Neural progenitor cell (in vitro differentiated cells): Measurements from ENCODE around the gene ANGPTL2. TPM values are rescaled to one million over a fixed set of nuclear protein-coding genes. Genes with fewer than 3 reads are reported as not detected.

Source experiments
- DNase-seq: peaks from one replicate; pipeline ENCODE4 v3.0.0-alpha.2; 2016; ENCODE audit warnings: low spot score
- H2AFZ ChIP-seq: fragments of 200-600 bp; sonication (generic); replicated peaks from 2 replicates; pipeline ENCODE4 v1.6.1; 2016; ENCODE audit warnings: antibody characterized with exemption
- H3F3A ChIP-seq: fragments of 200-600 bp; sonication (generic); 2 replicates; pipeline ENCODE4 v1.6.1; 2016; ENCODE audit warnings: antibody characterized with exemption, low read depth
- H3K27ac ChIP-seq: fragments of 200-600 bp; sonication (generic); 2 replicates; pipeline ENCODE4 v1.5.1; 2016; ENCODE audit warnings: mild to moderate bottlenecking
- H3K27me3 ChIP-seq: fragments of 200-600 bp; sonication (generic); 2 replicates; pipeline ENCODE4 v1.6.1; 2016; ENCODE audit warnings: mild to moderate bottlenecking, moderate library complexity
- H3K36me3 ChIP-seq: fragments of 200-600 bp; sonication (generic); 2 replicates; pipeline ENCODE4 v1.5.1; 2016
- H3K4me1 ChIP-seq: fragments of 200-600 bp; sonication (generic); 2 replicates; pipeline ENCODE4 v1.6.1; 2016; ENCODE audit warnings: mixed run types
- H3K4me2 ChIP-seq: fragments of 200-600 bp; sonication (generic); 2 replicates; pipeline ENCODE4 v1.6.1; 2016
- H3K4me3 ChIP-seq: fragments of 200-600 bp; sonication (generic); 2 replicates; pipeline ENCODE4 v1.5.1; 2016
- H3K79me2 ChIP-seq: fragments of 200-600 bp; sonication (generic); 2 replicates; pipeline ENCODE4 v1.6.1; 2016; ENCODE audit warnings: low read depth
- H3K9ac ChIP-seq: fragments of 200-600 bp; sonication (generic); 2 replicates; pipeline ENCODE4 v1.6.1; 2016
- H3K9me3 ChIP-seq: fragments of 200-600 bp; sonication (generic); 2 replicates; pipeline ENCODE4 v1.5.1; 2016; ENCODE audit warnings: low read depth
- H4K20me1 ChIP-seq: fragments of 200-600 bp; sonication (generic); 2 replicates; pipeline ENCODE4 v1.6.1; 2016; ENCODE audit warnings: low read depth
- H3K27ac Mint-ChIP-seq: 3 replicates; pipeline ENCODE4 v1.8.0; 2021; ENCODE audit warnings: mixed read lengths
- H3K27me3 Mint-ChIP-seq: 2 replicates; pipeline ENCODE4 v1.8.0; 2022; ENCODE audit warnings: low read depth, mild to moderate bottlenecking, inconsistent platforms, moderate library complexity, mixed read lengths; ENCODE audit not compliant: insufficient read depth
- H3K36me3 Mint-ChIP-seq: 3 replicates; pipeline ENCODE4 v1.8.0; 2021; ENCODE audit warnings: mixed read lengths
- H3K4me1 Mint-ChIP-seq: 3 replicates; pipeline ENCODE4 v1.8.0; 2021; ENCODE audit warnings: mixed read lengths
- H3K4me3 Mint-ChIP-seq: 3 replicates; pipeline ENCODE4 v1.8.0; 2021; ENCODE audit warnings: mild to moderate bottlenecking, moderate library complexity, mixed read lengths
- H3K9me3 Mint-ChIP-seq: 3 replicates; pipeline ENCODE4 v1.8.0; 2020; ENCODE audit warnings: mixed read lengths
- CTCF ChIP-seq: fragments of 200-600 bp; sonication (generic); IDR thresholded peaks from 2 replicates; pipeline ENCODE4 v1.5.1; 2017; ENCODE audit warnings: antibody characterized with exemption, mild to moderate bottlenecking
- EZH2 ChIP-seq: fragments of 200-600 bp; sonication (generic); IDR thresholded peaks from 2 replicates; pipeline ENCODE4 v1.6.1; 2017; ENCODE audit warnings: antibody characterized with exemption, mild to moderate bottlenecking, moderate library complexity
- EZH2phosphoT487 ChIP-seq: fragments of 200-600 bp; sonication (generic); IDR thresholded peaks from 2 replicates; pipeline ENCODE4 v1.6.1; 2017; ENCODE audit warnings: antibody characterized with exemption
- total RNA-seq: library from RNA; depleted of rRNA; stranded (reverse); fragments of >200 nt; gene quantifications from 2 replicates; pipeline ENCODE4 v1.2.3, GENCODE V29; 2015; ENCODE audit warnings: low replicate concordance

ANGPTL2 gene
- total RNA-seq, 1 donor from 2014 or later, result 7.6 TPM

- Histone ChIP-seq H3K36me3 (no peaks in the 10 kb centered on the region), H3K79me2 (peaks cover 28% of the 10 kb centered on the region), H3K4me3 (peak overlapping the region; percentile 65), H2AFZ (peak overlapping the region; percentile 58), H3K27me3 (no peaks in the 10 kb centered on the region), H3K4me1 (peaks cover 30% of the 10 kb centered on the region), H4K20me1 (peaks cover 34% of the 10 kb centered on the region), H3K4me2 (peak overlapping the region; percentile 92), H3K9me3 (no peaks in the 10 kb centered on the region), H3K9ac (peak overlapping the region; percentile 46), H3K27ac (peak overlapping the region; percentile 74), H3F3A (peaks cover 43% of the 10 kb centered on the region)
- no peak overlapping the region for H3K27ac Mint-ChIP-seq
- TF ChIP-seq EZH2phosphoT487 (no peak), CTCF (no peak), EZH2 (no peak)
- peaks cover 2% of the 10 kb centered on the region for H3K36me3 Mint-ChIP-seq
- H3K4me3 Mint-ChIP-seq, result peak overlapping the region; percentile 93
- H3K27me3 Mint-ChIP-seq, result peaks cover 11% of the 10 kb centered on the region
- H3K9me3 Mint-ChIP-seq, result no peaks in the 10 kb centered on the region
- DNase-seq, result peak; percentile 41
- peaks cover 51% of the 10 kb centered on the region for H3K4me1 Mint-ChIP-seq
These were observed 733 bp downstream of the ANGPTL2 start for GRCh38 chr9:127121628-127122175.

GRCh38 chr9:127119320-127119709 is 3.1 kb downstream of the ANGPTL2 start:
- Histone ChIP-seq H3F3A (peaks cover 36% of the 10 kb centered on the region), H3K4me2 (no peak overlapping the region), H3K27me3 (no peaks in the 10 kb centered on the region), H3K79me2 (peaks cover 28% of the 10 kb centered on the region), H3K9ac (no peak overlapping the region), H3K4me3 (no peak overlapping the region), H3K4me1 (peaks cover 30% of the 10 kb centered on the region), H3K36me3 (no peaks in the 10 kb centered on the region), H3K9me3 (no peaks in the 10 kb centered on the region), H4K20me1 (peaks cover 34% of the 10 kb centered on the region), H3K27ac (no peak overlapping the region), H2AFZ (no peak overlapping the region)
- Mint-ChIP-seq H3K27me3 (peaks cover 7% of the 10 kb centered on the region), H3K27ac (no peak overlapping the region), H3K4me1 (peaks cover 50% of the 10 kb centered on the region), H3K36me3 (peaks cover 4% of the 10 kb centered on the region), H3K4me3 (no peak overlapping the region), H3K9me3 (no peaks in the 10 kb centered on the region)
- no peak for DNase-seq
- TF ChIP-seq CTCF (no peak), EZH2 (no peak), EZH2phosphoT487 (no peak)

GRCh38 chr9:127118597-127119319 is 3.7 kb downstream of the ANGPTL2 start:
- TF ChIP-seq CTCF (no peak), EZH2phosphoT487 (no peak), EZH2 (no peak)
- Histone ChIP-seq H3K79me2 (peaks cover 28% of the 10 kb centered on the region), H3K27ac (no peak overlapping the region), H2AFZ (no peak overlapping the region), H3K4me3 (no peak overlapping the region), H3K9me3 (no peaks in the 10 kb centered on the region), H3K4me2 (no peak overlapping the region), H3K9ac (no peak overlapping the region), H3F3A (peaks cover 31% of the 10 kb centered on the region), H3K4me1 (peaks cover 28% of the 10 kb centered on the region), H3K36me3 (no peaks in the 10 kb centered on the region), H4K20me1 (peaks cover 34% of the 10 kb centered on the region), H3K27me3 (no peaks in the 10 kb centered on the region)
- Mint-ChIP-seq H3K27ac (peak overlapping the region; percentile 31), H3K9me3 (no peaks in the 10 kb centered on the region), H3K4me1 (peaks cover 47% of the 10 kb centered on the region), H3K36me3 (peaks cover 4% of the 10 kb centered on the region), H3K27me3 (peaks cover 5% of the 10 kb centered on the region), H3K4me3 (peak overlapping the region; percentile 25)
- peak; percentile 43 for DNase-seq
